A172 (cell line): ENCODE results near the gene CCDC180. TPM values are rescaled to one million over a fixed set of nuclear protein-coding genes. Genes with fewer than 3 reads are reported as not detected.

Experiments used
- total RNA-seq: library from RNA; depleted of rRNA; stranded (reverse); fragments of >200 nt; shearing (Covaris generic); gene quantifications from 2 replicates; pipeline ENCODE4 v1.2.3, GENCODE V29; 2014; rRNA removed

CCDC180 gene
- total RNA-seq, 1 experiment from 2014 or later = 0.34 TPM

Other genes with a start within 250 kb of the CCDC180 start
- gene TDRD7, start 104.4 kb downstream of the CCDC180 start, total RNA-seq = 22.4 and 23.9 TPM in 2 replicates
- gene TMOD1, start 194.0 kb downstream of the CCDC180 start, total RNA-seq = 0.81 and 2.1 TPM in 2 replicates